HepG2 (cell line): Measurements from ENCODE around the gene EEPD1. TPM values are rescaled to one million over a fixed set of nuclear protein-coding genes. Genes with fewer than 3 reads are reported as not detected.

Experiments
- CBX2 ChIP-seq, 2 experiments: fragments of 200-600 bp in 1 of 2; sonication (generic); formaldehyde crosslinking in 1 of 2; IDR thresholded peaks; 2 replicates each; pipeline versions ENCODE4 v1.7.0 to v1.8.1; 2018 to 2022; ENCODE audit warnings: low read depth in 2 of 2, low read length in 1 of 2, mild to moderate bottlenecking in 1 of 2, missing genetic modification reagents in 1 of 2
- ERF ChIP-seq: IDR thresholded peaks from 2 replicates; pipeline ENCODE4 v1.6.1; 2018; ENCODE audit warnings: missing biosample characterization, missing genetic modification reagents
- JUNB ChIP-seq: sonication (generic); formaldehyde crosslinking; IDR thresholded peaks from 2 replicates; pipeline ENCODE4 v1.8.0; 2022; ENCODE audit warnings: missing genetic modification reagents, mild to moderate bottlenecking, borderline replicate concordance
- NCOA2 ChIP-seq: sonication (generic); formaldehyde crosslinking; IDR thresholded peaks from 2 replicates; pipeline ENCODE4 v1.8.0; 2022; ENCODE audit warnings: inconsistent platforms
- NFE2L1 ChIP-seq: sonication (generic); formaldehyde crosslinking; IDR thresholded peaks from 2 replicates; pipeline ENCODE4 v1.4.0; 2020; ENCODE audit warnings: missing genetic modification reagents, mild to moderate bottlenecking, borderline replicate concordance
- NR2C2 ChIP-seq: sonication (generic); formaldehyde crosslinking; IDR thresholded peaks from 2 replicates; pipeline ENCODE4 v1.4.0; 2020; ENCODE audit warnings: missing genetic modification reagents, mild to moderate bottlenecking, moderate library complexity, borderline replicate concordance
- SIN3B ChIP-seq: fragments of 150-350 bp; IDR thresholded peaks from 2 replicates; pipeline ENCODE4 v1.6.1; 2014; ENCODE audit warnings: low read length
- SMAD1 ChIP-seq: sonication (generic); formaldehyde crosslinking; IDR thresholded peaks from 2 replicates; pipeline ENCODE4 v1.4.0; 2020; ENCODE audit warnings: missing genetic modification reagents, low read depth, mild to moderate bottlenecking, borderline replicate concordance
- SOX13 ChIP-seq, 3 experiments: fragments of 450-650 bp in 1 of 3; sonication (generic) in 1 of 3; formaldehyde crosslinking in 1 of 3; IDR thresholded peaks in 2 of 3; conservative IDR thresholded peaks in 1 of 3; 2 replicates each; pipeline versions ENCODE4 v1.5.0 to v1.6.1; 2016 to 2020; ENCODE audit warnings: antibody characterized with exemption in 1 of 3, mild to moderate bottlenecking in 1 of 3, missing compliant biosample characterization in 1 of 3, missing genetic modification reagents in 1 of 3, moderate library complexity in 1 of 3
- SOX6 ChIP-seq, 2 experiments: fragments of 450-650 bp in 1 of 2; sonication (generic) in 1 of 2; formaldehyde crosslinking in 1 of 2; IDR thresholded peaks; 2 replicates each; pipeline versions ENCODE4 v1.4.0 to v1.6.1; 2017 to 2020; ENCODE audit warnings: antibody characterized with exemption in 1 of 2, mild to moderate bottlenecking in 1 of 2, missing genetic modification reagents in 1 of 2
- TBP ChIP-seq: sonication (generic); formaldehyde crosslinking; IDR thresholded peaks from 2 replicates; pipeline ENCODE4 v1.5.0; 2020; ENCODE audit warnings: missing genetic modification reagents
- TCF7L2 ChIP-seq: IDR thresholded peaks from 2 replicates; pipeline ENCODE4 v1.6.1; 2011; ENCODE audit warnings: mild to moderate bottlenecking, low read depth, low read length, moderate library complexity
- ZBTB8A ChIP-seq: sonication (generic); formaldehyde crosslinking; IDR thresholded peaks from 2 replicates; pipeline ENCODE4 v1.4.0; 2020; ENCODE audit warnings: mild to moderate bottlenecking, low read depth, missing genetic modification reagents, borderline replicate concordance
- ZNF652 ChIP-seq: IDR thresholded peaks from 2 replicates; pipeline ENCODE4 v1.6.1; 2016; ENCODE audit warnings: low read depth, borderline replicate concordance
- ZNF660 ChIP-seq: sonication (generic); formaldehyde crosslinking; IDR thresholded peaks from 2 replicates; pipeline ENCODE4 v1.5.1; 2020; ENCODE audit warnings: mild to moderate bottlenecking, low read depth, missing genetic modification reagents, borderline replicate concordance
- ZNF674 ChIP-seq: sonication (generic); formaldehyde crosslinking; IDR thresholded peaks from 2 replicates; pipeline ENCODE4 v1.5.0; 2020; ENCODE audit warnings: low read depth, mild to moderate bottlenecking, missing genetic modification reagents
- ZNF782 ChIP-seq: sonication (generic); formaldehyde crosslinking; IDR thresholded peaks from 2 replicates; pipeline ENCODE4 v1.4.0; 2020; ENCODE audit warnings: missing genetic modification reagents, mild to moderate bottlenecking, borderline replicate concordance
- ZNF788 ChIP-seq: sonication (generic); formaldehyde crosslinking; IDR thresholded peaks from 2 replicates; pipeline ENCODE4 v1.5.0; 2020; ENCODE audit warnings: mild to moderate bottlenecking, missing genetic modification reagents, borderline replicate concordance
- polyA plus RNA-seq, 8 experiments: library from polyadenylated mRNA; depleted of rRNA in 3 of 8; stranded (reverse) in 7 of 8; unstranded in 1 of 8; fragments of >200 nt; fragmentation: Illumina TruSeq in 4 of 8; extraction: Trizol in 4 of 8; gene quantifications; 2 replicates each; pipeline versions ENCODE4 v1.2.1 to v1.2.3, GENCODE V29; 2011 to 2016; ENCODE audit warnings: low read depth in 4 of 8, missing spikeins in 1 of 8, mixed read lengths in 1 of 8; ENCODE audit not compliant: insufficient read depth in 1 of 8
- total RNA-seq, 5 experiments: library from RNA; depleted of rRNA; stranded (reverse); fragments of >200 nt; fragmentation: Illumina TruSeq; extraction: Trizol; gene quantifications; 2 replicates each; pipeline ENCODE4 v1.2.3, GENCODE V29; 2016; ENCODE audit warnings: low read depth in 1 of 5
- TF ChIP-seq, protein P1 (sequence below): sonication (generic); formaldehyde crosslinking; IDR thresholded peaks from 2 replicates; pipeline ENCODE4 v1.5.0; 2020; ENCODE audit warnings: mild to moderate bottlenecking, missing genetic modification reagents
- TF ChIP-seq, protein P2 (sequence below): sonication (generic); formaldehyde crosslinking; IDR thresholded peaks from 2 replicates; pipeline ENCODE4 v1.8.0; 2022; ENCODE audit warnings: low read depth, missing genetic modification reagents
- TF ChIP-seq, protein P3 (sequence below): sonication (generic); formaldehyde crosslinking; IDR thresholded peaks from 2 replicates; pipeline ENCODE4 v1.4.0; 2020; ENCODE audit warnings: low read depth, missing genetic modification reagents
- TF ChIP-seq, protein P4 (sequence below): sonication (generic); formaldehyde crosslinking; IDR thresholded peaks from 2 replicates; pipeline ENCODE4 v1.5.0; 2020; ENCODE audit warnings: mild to moderate bottlenecking, low read depth, missing genetic modification reagents, borderline replicate concordance

Gene EEPD1
- total and polyA plus RNA-seq, 2 of the 13 experiments (the other 11 are each of a cell fraction or from before 2014, with no cell fraction given) = 10.1 to 16.4 TPM

DNA sequence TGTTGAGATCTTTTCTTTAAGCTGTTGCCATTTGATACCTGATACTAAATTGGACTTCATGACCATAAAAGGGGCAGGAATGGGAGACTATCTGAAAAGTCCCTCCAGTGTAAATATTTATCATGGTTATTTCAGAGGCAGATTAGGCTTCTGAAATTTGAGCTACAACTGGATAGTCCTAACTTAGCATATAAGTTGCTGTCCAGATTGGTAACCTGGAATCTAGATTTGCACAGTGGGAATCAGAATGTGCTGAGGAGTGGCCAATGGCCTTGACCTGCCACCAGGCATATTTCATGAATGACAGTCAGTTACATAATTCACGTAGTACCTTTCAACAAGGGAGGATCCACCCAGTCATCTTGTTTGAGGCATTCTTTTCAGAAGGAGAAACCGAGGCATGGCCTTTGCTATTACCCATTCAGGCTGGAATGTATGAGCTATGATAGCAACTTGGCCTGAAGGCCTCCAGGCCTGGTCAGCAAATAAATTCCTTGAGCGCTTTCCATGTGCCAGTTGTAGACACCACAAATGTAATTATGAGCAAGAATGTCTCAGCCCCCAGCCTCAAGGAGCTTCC, 80.0 kb downstream of the EEPD1 start (continued):
- TF ChIP-seq, protein P1, sequence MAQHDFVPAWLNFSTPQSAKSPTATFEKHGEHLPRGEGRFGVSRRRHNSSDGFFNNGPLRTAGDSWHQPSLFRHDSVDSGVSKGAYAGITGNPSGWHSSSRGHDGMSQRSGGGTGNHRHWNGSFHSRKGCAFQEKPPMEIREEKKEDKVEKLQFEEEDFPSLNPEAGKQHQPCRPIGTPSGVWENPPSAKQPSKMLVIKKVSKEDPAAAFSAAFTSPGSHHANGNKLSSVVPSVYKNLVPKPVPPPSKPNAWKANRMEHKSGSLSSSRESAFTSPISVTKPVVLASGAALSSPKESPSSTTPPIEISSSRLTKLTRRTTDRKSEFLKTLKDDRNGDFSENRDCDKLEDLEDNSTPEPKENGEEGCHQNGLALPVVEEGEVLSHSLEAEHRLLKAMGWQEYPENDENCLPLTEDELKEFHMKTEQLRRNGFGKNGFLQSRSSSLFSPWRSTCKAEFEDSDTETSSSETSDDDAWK (CRISPR knock-in tag) = no peak
- no peak for TF ChIP-seq ZNF782 (CRISPR knock-in tag)
- no peak for TF ChIP-seq NFE2L1 (CRISPR knock-in tag)
- TF ChIP-seq NCOA2 (CRISPR knock-in tag) = no peak
- TF ChIP-seq, protein P2, sequence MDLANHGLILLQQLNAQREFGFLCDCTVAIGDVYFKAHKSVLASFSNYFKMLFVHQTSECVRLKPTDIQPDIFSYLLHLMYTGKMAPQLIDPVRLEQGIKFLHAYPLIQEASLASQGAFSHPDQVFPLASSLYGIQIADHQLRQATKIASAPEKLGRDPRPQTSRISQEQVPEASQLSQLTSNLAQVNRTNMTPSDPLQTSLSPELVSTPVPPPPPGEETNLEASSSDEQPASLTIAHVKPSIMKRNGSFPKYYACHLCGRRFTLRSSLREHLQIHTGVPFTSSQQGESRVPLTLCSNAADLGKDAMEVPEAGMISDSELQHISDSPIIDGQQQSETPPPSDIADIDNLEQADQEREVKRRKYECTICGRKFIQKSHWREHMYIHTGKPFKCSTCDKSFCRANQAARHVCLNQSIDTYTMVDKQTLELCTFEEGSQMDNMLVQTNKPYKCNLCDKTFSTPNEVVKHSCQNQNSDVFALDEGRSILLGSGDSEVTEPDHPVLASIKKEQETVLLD (CRISPR knock-in tag) = no peak
- TF ChIP-seq ZNF788 (CRISPR knock-in tag) = 0 out of 2 replicates have a peak, but pooled peaks have one; percentile 36
- TF ChIP-seq ZNF674 (CRISPR knock-in tag) = no peak
- TF ChIP-seq, protein P3, sequence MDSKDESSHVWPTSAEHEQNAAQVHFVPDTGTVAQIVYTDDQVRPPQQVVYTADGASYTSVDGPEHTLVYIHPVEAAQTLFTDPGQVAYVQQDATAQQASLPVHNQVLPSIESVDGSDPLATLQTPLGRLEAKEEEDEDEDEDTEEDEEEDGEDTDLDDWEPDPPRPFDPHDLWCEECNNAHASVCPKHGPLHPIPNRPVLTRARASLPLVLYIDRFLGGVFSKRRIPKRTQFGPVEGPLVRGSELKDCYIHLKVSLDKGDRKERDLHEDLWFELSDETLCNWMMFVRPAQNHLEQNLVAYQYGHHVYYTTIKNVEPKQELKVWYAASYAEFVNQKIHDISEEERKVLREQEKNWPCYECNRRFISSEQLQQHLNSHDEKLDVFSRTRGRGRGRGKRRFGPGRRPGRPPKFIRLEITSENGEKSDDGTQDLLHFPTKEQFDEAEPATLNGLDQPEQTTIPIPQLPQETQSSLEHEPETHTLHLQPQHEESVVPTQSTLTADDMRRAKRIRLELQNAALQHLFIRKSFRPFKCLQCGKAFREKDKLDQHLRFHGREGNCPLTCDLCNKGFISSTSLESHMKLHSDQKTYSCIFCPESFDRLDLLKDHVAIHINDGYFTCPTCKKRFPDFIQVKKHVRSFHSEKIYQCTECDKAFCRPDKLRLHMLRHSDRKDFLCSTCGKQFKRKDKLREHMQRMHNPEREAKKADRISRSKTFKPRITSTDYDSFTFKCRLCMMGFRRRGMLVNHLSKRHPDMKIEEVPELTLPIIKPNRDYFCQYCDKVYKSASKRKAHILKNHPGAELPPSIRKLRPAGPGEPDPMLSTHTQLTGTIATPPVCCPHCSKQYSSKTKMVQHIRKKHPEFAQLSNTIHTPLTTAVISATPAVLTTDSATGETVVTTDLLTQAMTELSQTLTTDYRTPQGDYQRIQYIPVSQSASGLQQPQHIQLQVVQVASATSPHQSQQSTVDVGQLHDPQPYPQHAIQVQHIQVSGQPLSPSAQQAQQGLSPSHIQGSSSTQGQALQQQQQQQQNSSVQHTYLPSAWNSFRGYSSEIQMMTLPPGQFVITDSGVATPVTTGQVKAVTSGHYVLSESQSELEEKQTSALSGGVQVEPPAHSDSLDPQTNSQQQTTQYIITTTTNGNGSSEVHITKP (CRISPR knock-in tag) = no peak
- TF ChIP-seq ZBTB8A (CRISPR knock-in tag) = no peak
- TF ChIP-seq SIN3B = no peak
- no peak for TF ChIP-seq TBP (CRISPR knock-in tag)
- no peak for TF ChIP-seq ZNF660
- TF ChIP-seq CBX2 (IDR thresholded peaks at IDR 0.05; ENCODE audit: low read depth, low read length) = no peak
- no peak for TF ChIP-seq CBX2 (CRISPR knock-in tag; IDR thresholded peaks at IDR 0.05; ENCODE audit: low read depth)
- no peak for TF ChIP-seq ERF
- TF ChIP-seq TCF7L2 = no peak
- no peak for TF ChIP-seq SOX13 (IDR thresholded peaks at IDR 0.05)
- TF ChIP-seq SOX13 (CRISPR knock-in tag; conservative IDR thresholded peaks at IDR 0.05 in 1 of 2, IDR thresholded peaks at IDR 0.05 in 1 of 2) = peak in 1 of 2 experiments; percentile 45; a peak in 1 of 4 replicates
- TF ChIP-seq NR2C2 (CRISPR knock-in tag) = no peak
- TF ChIP-seq SOX6 (IDR thresholded peaks at IDR 0.05) = no peak
- peak; percentile 39; the same call in 1 of the 2 replicates for TF ChIP-seq SOX6 (CRISPR knock-in tag; IDR thresholded peaks at IDR 0.05)
- TF ChIP-seq, protein P4, sequence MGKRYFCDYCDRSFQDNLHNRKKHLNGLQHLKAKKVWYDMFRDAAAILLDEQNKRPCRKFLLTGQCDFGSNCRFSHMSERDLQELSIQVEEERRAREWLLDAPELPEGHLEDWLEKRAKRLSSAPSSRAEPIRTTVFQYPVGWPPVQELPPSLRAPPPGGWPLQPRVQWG (CRISPR knock-in tag) = no peak
- no peak for TF ChIP-seq JUNB (CRISPR knock-in tag)
- TF ChIP-seq ZNF652 (CRISPR knock-in tag) = no peak
- no peak for TF ChIP-seq SMAD1 (CRISPR knock-in tag)
